Osteocyte (in vitro differentiated cells): ENCODE data around the gene CDH5. TPM values are rescaled to one million over a fixed set of nuclear protein-coding genes. Genes with fewer than 3 reads are reported as not detected.

Source experiments
- DNase-seq: peaks from one replicate; pipeline ENCODE4 v3.0.0; 2021; ENCODE audit warnings: mixed read lengths; ENCODE audit not compliant: unreplicated experiment; ENCODE audit errors: extremely low spot score
- H3K27ac Mint-ChIP-seq: one replicate; pipeline ENCODE4 v1.8.0; 2021; ENCODE audit warnings: mild to moderate bottlenecking, mixed read lengths; ENCODE audit not compliant: unreplicated experiment
- H3K27me3 Mint-ChIP-seq: one replicate; pipeline ENCODE4 v1.8.0; 2021; ENCODE audit warnings: mixed read lengths; ENCODE audit not compliant: unreplicated experiment
- H3K36me3 Mint-ChIP-seq: one replicate; pipeline ENCODE4 v1.8.0; 2021; ENCODE audit warnings: mixed read lengths; ENCODE audit not compliant: unreplicated experiment
- H3K4me1 Mint-ChIP-seq: one replicate; pipeline ENCODE4 v1.8.0; 2021; ENCODE audit warnings: mixed read lengths; ENCODE audit not compliant: unreplicated experiment
- H3K4me3 Mint-ChIP-seq: one replicate; pipeline ENCODE4 v1.8.0; 2021; ENCODE audit warnings: mild to moderate bottlenecking, moderate library complexity, mixed read lengths; ENCODE audit not compliant: unreplicated experiment
- H3K9me3 Mint-ChIP-seq: one replicate; pipeline ENCODE4 v1.8.0; 2021; ENCODE audit warnings: mixed read lengths; ENCODE audit not compliant: unreplicated experiment
- total RNA-seq: library from RNA; stranded (reverse); gene quantifications from 2 replicates; pipeline ENCODE4 v1.2.1, GENCODE V29; 2021
- TF ChIP-seq, protein P1 (sequence below): fragments of 200-600 bp; sonication (generic); IDR thresholded peaks from 2 replicates; pipeline ENCODE4 v1.5.0; 2021; ENCODE audit warnings: antibody characterized with exemption, mild to moderate bottlenecking, moderate library complexity

CDH5 gene
- total RNA-seq, 1 donor from 2014 or later = not detected

DNA sequence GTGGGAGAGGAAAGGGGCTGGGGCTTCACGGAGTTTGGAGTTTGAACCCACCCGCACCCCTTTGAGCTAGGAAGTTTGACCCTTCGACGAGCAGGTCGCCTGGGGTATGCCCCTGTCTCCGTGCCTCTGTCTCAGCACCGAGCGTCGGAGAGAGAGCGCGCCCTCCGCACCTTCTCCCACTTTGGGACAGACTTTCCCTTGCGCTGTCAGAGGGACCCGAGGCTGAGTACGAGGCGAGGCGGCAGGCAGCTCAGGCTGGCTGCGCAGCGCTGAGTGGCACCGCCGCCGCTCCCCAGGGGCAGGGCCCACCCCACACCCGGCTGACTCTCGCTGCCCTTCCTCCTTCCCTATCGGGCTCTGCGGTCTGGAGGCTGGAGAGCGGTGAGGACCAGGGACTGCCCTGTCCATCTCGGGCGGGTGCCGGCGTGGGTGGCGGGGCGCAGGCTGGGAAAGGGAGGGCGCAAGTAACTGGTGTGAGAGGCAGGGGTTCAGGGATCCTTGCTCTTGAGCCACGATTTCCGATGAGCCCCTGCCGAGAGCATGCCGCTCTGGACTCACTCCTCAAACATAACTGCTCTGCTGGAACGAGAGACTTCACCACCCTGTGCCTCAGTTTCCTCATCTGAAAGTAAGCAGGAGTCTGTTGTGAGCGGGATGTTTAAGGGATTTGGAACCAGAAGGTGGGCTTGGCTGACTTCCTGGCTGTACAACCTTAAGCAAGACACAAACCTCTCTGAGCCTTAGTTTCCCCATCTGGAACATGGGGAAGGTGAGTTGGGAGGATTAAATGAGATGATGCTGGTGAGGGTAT, 61.6 kb downstream of the CDH5 start:
- Mint-ChIP-seq H3K9me3 (no peaks in the 10 kb centered on the region), H3K4me1 (peaks cover 4% of the 10 kb centered on the region), H3K27ac (no peak overlapping the region), H3K4me3 (peak overlapping the region; percentile 45), H3K27me3 (peaks cover 65% of the 10 kb centered on the region), H3K36me3 (no peaks in the 10 kb centered on the region)
- TF ChIP-seq, protein P1, sequence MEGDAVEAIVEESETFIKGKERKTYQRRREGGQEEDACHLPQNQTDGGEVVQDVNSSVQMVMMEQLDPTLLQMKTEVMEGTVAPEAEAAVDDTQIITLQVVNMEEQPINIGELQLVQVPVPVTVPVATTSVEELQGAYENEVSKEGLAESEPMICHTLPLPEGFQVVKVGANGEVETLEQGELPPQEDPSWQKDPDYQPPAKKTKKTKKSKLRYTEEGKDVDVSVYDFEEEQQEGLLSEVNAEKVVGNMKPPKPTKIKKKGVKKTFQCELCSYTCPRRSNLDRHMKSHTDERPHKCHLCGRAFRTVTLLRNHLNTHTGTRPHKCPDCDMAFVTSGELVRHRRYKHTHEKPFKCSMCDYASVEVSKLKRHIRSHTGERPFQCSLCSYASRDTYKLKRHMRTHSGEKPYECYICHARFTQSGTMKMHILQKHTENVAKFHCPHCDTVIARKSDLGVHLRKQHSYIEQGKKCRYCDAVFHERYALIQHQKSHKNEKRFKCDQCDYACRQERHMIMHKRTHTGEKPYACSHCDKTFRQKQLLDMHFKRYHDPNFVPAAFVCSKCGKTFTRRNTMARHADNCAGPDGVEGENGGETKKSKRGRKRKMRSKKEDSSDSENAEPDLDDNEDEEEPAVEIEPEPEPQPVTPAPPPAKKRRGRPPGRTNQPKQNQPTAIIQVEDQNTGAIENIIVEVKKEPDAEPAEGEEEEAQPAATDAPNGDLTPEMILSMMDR = no peak
- no peak for DNase-seq

DNA sequence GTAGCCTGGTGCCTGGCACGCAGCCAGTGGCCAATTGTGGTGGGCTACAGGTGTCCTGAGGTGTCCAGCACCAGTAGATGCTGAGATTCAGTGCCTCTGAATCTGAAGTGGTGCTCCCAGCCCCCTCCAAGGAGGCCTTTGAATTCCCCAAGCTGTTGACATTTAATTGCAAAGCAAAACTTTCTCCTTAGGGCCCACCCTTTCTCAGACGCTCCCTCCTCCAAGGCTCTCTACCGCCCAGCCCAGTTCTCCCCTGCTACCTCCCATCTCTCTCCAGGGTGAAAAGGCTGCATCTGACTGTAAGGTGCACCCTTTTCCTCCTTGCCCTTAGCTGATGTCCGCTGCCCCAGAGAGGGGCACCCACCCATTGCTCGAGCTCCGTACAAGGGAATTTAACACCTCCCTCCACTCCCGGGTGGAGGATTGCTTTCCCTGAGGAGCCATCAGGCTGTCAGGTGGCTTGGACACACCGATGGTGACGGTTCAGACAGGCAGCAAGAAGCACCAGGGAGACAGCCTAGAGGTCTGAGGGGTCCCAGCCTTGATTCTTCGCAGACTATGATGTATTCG, 62.3 kb downstream of the CDH5 start:
- Mint-ChIP-seq H3K4me1 (peaks cover 4% of the 10 kb centered on the region), H3K27ac (no peak overlapping the region), H3K27me3 (peaks cover 66% of the 10 kb centered on the region), H3K4me3 (peak overlapping the region; percentile 45), H3K9me3 (no peaks in the 10 kb centered on the region), H3K36me3 (no peaks in the 10 kb centered on the region)
- TF ChIP-seq, protein P1 = no peak
- DNase-seq = no peak

DNA sequence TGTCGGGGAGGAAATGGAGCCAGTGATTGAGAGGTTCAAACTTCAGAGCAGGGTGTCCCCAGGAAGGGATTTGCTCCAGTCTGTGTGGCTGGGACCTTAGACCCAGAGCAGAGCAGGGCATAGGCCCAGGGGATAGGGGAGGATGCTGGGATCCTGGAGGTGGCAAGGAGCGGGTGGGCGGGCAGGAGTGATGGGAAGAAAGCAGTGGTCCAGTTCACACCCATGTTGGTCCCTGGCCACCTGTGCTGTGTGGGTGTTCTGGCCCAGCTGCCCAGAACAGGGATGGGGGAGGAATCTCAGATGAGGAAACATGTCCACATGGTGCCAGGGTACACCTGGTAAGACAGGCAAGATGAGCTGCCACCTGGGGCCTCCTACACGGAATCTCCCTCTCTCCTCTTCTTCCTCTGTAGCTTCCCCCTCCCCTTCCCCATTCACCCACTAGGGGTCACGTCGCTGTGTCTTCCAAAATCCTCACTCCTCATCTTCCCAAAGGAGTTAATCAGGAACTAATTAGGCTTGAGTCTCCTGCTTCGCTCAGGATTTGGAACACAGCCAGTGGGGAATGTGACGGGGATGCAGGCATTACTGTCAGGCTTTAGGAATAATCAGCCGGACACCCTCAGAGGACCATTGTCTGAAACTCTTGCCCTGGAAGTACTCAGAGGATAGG, 62.9 kb downstream of the CDH5 start:
- Mint-ChIP-seq H3K4me3 (no peak overlapping the region), H3K27ac (no peak overlapping the region), H3K27me3 (peaks cover 60% of the 10 kb centered on the region), H3K4me1 (peaks cover 4% of the 10 kb centered on the region), H3K36me3 (no peaks in the 10 kb centered on the region), H3K9me3 (no peaks in the 10 kb centered on the region)
- no peak for DNase-seq
- TF ChIP-seq, protein P1 = no peak

DNA sequence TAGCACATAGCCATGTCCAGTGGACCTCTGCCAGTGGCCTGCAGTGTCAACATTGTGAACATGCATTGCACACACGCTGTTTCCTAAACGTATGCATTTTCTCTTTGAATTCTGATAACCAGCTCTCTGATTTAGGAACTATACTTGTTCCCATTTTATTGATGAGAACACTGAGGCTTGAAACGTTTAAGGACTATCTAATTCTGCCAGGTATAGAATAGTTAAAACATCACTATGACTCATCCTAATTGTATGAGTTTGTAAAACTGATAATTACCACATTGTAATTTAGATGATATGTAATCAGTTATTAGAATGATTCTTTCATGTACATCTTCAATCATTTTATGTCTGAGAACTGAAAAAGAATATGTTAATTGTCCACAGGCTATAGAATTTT, 63.7 kb downstream of the CDH5 start:
- Mint-ChIP-seq H3K9me3 (no peaks in the 10 kb centered on the region), H3K36me3 (no peaks in the 10 kb centered on the region), H3K27me3 (peaks cover 52% of the 10 kb centered on the region), H3K27ac (no peak overlapping the region), H3K4me1 (peaks cover 4% of the 10 kb centered on the region), H3K4me3 (no peak overlapping the region)
- DNase-seq = no peak
- TF ChIP-seq, protein P1 = no peak

DNA sequence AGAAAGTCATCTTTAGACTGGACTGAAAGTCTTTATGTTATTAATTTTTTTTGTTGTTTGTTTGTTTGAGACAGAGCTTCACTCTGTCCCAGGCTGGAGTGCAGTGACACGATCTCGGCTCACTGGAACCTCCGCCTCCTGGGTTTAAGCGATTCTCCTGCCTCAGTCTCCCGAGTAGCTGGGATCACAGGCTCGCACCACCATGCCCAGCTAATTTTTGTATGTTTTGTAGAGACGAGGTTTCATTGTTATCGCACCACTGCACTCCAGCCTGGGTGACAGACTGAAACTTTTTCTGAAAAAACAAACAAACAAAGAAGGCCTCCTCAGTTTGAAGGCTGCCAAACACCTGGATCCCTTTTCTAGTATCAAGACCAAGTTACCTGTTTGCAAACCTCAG, 65.3 kb downstream of the CDH5 start:
- H3K4me3 Mint-ChIP-seq = no peak overlapping the region
- peaks cover 47% of the 10 kb centered on the region for H3K27me3 Mint-ChIP-seq

More for the DNA sequence above, 65.3 kb downstream of the CDH5 start:
- TF ChIP-seq, protein P1 = no peak
- Mint-ChIP-seq H3K36me3 (no peaks in the 10 kb centered on the region), H3K4me1 (peaks cover 2% of the 10 kb centered on the region), H3K9me3 (no peaks in the 10 kb centered on the region), H3K27ac (no peak overlapping the region)
- DNase-seq = no peak
